Activated CD4-positive, alpha-beta T cell treated with anti-CD3 and anti-CD28 coated beads, Interleukin-2, amount 10 ng/mL, durations not matched to agents 7 days and 5 days (primary cell): ENCODE results near the gene MBNL3. TPM values are rescaled to one million over a fixed set of nuclear protein-coding genes. Genes with fewer than 3 reads are reported as not detected.

ENCODE experiments used
- CTCF ChIA-PET: fragments of 350-600 bp; sonication (Branson Sonifier 250); formaldehyde crosslinking; loops from one replicate; lab custom pipeline; 2021; ENCODE audit warnings: antibody characterized with exemption; lab: Charles Lee
- POLR2A ChIA-PET: fragments of 350-600 bp; sonication (Branson Sonifier 250); formaldehyde crosslinking; loops from one replicate; lab custom pipeline; 2021; ENCODE audit warnings: antibody characterized with exemption; lab: Charles Lee
- DNase-seq: peaks from one replicate; pipeline ENCODE4 v3.0.0-alpha.2; 2020
- H3K27ac Mint-ChIP-seq: one replicate; pipeline ENCODE4 v1.8.0; 2021; ENCODE audit warnings: mild to moderate bottlenecking, moderate library complexity, mixed read lengths
- H3K27me3 Mint-ChIP-seq: one replicate; pipeline ENCODE4 v1.8.0; 2021; ENCODE audit warnings: mixed read lengths
- H3K36me3 Mint-ChIP-seq: one replicate; pipeline ENCODE4 v1.8.0; 2021; ENCODE audit warnings: low read depth, mixed read lengths
- H3K4me1 Mint-ChIP-seq: one replicate; pipeline ENCODE4 v1.8.0; 2021; ENCODE audit warnings: mixed read lengths
- H3K4me3 Mint-ChIP-seq: one replicate; pipeline ENCODE4 v1.8.0; 2021; ENCODE audit warnings: mild to moderate bottlenecking, moderate library complexity, mixed read lengths
- H3K9me3 Mint-ChIP-seq: one replicate; pipeline ENCODE4 v1.8.0; 2021; ENCODE audit warnings: mixed read lengths
- total RNA-seq, 2 experiments: library from RNA; stranded (reverse); gene quantifications; one replicate each; pipeline ENCODE4 v1.2.3, GENCODE V29; 2021

The MBNL3 gene
- total RNA-seq, 2 experiments from 2014 or later = 33.7 to 50.4 TPM

DNA sequence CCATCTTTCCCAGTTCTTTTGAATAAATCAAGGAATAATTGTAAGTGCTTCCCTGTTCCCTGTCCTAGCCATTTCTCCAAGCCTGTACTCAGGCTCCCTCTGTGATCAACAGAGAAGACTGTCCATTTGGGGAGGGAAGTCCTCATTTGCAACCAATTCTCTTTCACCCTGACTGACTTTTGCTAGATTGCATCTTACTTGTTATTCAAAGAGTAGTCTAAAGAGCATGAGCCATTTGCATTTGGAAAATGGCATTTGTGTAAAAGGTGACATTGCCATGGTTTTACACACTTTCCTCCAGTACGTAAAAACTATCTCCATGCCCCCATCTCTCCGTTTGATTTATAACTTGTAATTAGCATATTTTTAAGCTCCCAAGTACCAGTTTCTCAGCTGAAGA lies 110.6 kb downstream of the MBNL3 start:
- Mint-ChIP-seq H3K27me3 (no peaks in the 10 kb centered on the region), H3K9me3 (no peaks in the 10 kb centered on the region), H3K27ac (no peak overlapping the region), H3K36me3 (peaks cover 6% of the 10 kb centered on the region), H3K4me1 (no peaks in the 10 kb centered on the region), H3K4me3 (no peak overlapping the region)
- ChIA-PET CTCF (no interaction called here), POLR2A (no interaction called here)
- DNase-seq = no peak

DNA sequence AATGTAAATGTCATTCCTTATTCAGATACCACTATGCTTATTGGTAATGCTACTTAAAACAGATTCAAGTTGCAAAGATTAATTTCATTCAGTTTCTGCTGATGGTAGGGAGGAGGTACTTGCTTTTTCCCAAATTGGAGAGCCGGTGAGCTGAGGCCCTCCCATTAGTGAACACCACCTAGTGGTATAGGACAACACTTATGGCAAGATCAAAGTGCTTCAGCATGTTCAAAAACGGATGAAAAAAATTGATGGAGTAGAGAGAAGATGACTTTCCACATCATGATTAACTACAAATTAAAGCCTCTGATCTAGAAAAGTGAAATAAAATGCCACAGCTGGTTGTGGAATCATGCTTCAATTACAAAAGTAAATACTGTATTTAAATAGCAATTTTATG lies 112.9 kb downstream of the MBNL3 start:
- POLR2A ChIA-PET = no interaction called here
- Mint-ChIP-seq H3K27ac (no peak overlapping the region), H3K9me3 (no peaks in the 10 kb centered on the region), H3K4me3 (no peak overlapping the region), H3K36me3 (no peaks in the 10 kb centered on the region), H3K4me1 (no peaks in the 10 kb centered on the region), H3K27me3 (no peaks in the 10 kb centered on the region)
- no peak for DNase-seq
- CTCF ChIA-PET = no interaction called here

DNA sequence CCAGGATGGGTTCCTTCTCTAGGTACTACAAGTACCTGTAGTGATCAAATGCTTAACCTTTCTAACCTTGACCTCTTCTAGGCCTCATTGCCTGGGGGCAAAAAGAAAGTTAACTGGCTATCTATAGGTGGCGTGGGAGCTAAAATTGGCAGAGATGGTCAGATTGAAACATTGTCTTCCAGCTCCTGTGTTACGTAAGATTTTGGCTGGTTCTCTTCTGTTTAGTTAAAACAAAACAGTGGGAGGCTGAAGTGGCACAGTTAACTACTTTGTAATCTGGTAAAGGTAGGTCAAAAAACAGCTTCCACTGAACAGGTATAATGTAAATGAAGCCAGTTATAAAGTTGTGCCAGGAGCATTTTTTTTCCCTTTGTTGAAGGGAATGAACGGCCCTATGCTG lies 115.2 kb downstream of the MBNL3 start:
- H3K9me3 Mint-ChIP-seq = no peaks in the 10 kb centered on the region
- CTCF ChIA-PET = no interaction called here
- H3K27me3 Mint-ChIP-seq = no peaks in the 10 kb centered on the region
- no peaks in the 10 kb centered on the region for H3K4me1 Mint-ChIP-seq
- H3K4me3 Mint-ChIP-seq = no peak overlapping the region
- H3K27ac Mint-ChIP-seq = no peak overlapping the region
- DNase-seq = no peak
- POLR2A ChIA-PET = no interaction called here
- H3K36me3 Mint-ChIP-seq = no peaks in the 10 kb centered on the region

DNA sequence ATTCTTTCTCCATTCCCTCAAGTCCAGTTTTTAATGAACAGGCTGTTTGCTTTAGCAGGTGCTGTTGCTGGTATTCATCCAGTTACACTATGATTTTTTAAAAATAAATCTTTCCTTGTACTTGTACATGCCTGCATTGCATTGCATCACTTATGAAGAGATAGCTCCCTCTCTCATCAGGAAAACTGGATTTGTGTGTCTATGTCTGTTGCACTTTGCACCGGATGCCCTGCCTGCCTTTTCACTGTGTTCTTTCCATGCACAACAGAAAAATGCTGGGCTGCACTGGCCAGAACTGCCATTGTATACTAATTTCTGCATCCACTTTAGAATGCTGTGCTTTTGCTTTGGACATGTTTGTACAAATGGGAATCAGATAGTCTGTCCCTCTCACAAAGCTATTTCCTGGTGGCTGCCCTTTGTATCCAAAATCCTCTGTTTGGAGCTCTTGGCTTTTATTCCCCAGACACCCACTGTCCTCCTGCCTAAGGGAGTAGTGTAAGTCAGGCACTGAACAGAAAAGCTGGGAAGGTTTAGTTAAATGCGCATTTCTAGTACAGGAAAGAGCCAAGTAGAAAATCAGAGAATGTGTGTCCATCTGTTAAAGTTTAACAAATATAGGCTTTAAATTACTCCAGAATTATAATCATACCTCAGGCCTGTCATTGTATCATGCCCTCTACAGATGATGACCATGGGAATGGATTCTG lies 119.1 kb downstream of the MBNL3 start:
- Mint-ChIP-seq H3K27ac (no peak overlapping the region), H3K36me3 (no peaks in the 10 kb centered on the region), H3K9me3 (no peaks in the 10 kb centered on the region), H3K4me3 (no peak overlapping the region), H3K4me1 (no peaks in the 10 kb centered on the region), H3K27me3 (no peaks in the 10 kb centered on the region)
- no peak for DNase-seq
- CTCF ChIA-PET = no interaction called here
- POLR2A ChIA-PET = no interaction called here

DNA sequence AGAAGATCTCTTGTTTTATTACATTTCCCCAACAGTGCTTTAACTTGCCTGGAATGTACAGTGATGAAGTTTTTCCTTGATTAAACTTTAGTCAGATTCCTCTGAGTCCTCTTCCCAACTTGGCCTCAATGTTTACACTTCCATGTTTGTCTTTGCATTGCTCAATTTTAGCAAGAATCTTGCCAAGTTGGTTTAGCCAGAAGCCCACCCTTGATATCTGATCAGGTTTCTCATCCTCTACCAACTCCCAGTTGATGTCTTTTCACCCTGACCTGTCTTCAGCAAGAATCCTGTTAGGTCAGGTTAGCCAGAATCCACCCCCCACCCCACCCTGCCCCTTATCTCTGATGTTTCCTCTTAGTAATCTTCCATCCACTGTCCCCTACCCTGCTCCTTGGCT lies 120.9 kb downstream of the MBNL3 start:
- CTCF ChIA-PET = no interaction called here
- H3K4me3 Mint-ChIP-seq = no peak overlapping the region
- no peaks in the 10 kb centered on the region for H3K27me3 Mint-ChIP-seq
- DNase-seq = no peak
- POLR2A ChIA-PET = no interaction called here
- no peaks in the 10 kb centered on the region for H3K36me3 Mint-ChIP-seq
- no peak overlapping the region for H3K27ac Mint-ChIP-seq
- no peaks in the 10 kb centered on the region for H3K4me1 Mint-ChIP-seq
- no peaks in the 10 kb centered on the region for H3K9me3 Mint-ChIP-seq

DNA sequence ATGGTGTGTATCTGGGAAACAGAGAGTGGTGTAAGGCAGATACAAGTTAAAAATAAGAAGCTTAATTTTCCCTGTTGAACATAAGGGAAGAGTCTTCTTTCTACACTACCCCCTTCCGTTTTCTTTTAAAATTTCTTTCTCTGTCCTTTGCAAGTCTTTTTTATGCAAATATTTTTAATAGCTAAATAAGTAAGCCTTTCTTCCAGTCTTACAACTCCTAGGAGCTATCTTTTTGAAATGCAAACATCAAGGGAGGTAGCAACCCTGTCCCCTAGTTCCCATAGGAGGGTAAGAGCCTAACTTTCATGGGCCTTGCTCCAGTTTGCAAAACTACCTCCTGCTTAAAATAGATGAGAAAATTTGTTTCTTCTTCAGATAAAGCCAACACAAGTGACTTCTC lies 121.5 kb downstream of the MBNL3 start:
- H3K27me3 Mint-ChIP-seq = no peaks in the 10 kb centered on the region
- H3K27ac Mint-ChIP-seq = no peak overlapping the region
- POLR2A ChIA-PET = no interaction called here

DNA sequence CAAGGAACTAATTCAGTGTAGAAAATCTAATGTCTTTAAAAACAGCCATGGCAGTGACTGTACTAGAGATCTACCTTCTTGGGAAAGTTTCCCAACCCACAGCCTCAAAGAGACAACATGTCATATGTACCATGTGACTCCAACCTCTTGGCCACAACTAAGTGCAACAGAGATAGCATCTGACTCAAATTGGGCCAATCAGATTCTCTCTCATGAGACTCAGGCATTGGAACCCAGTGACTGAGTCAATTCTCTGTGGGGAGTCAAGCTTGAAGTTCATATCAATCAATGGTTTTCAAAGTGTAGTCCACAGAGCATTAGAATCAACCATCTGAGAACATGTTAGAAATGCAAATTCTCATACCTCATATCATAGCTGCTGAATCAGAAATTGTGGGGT lies 123.3 kb downstream of the MBNL3 start:
- no peak for DNase-seq
- POLR2A ChIA-PET = no interaction called here
- H3K27me3 Mint-ChIP-seq = no peaks in the 10 kb centered on the region
- no peak overlapping the region for H3K4me3 Mint-ChIP-seq
- no peaks in the 10 kb centered on the region for H3K36me3 Mint-ChIP-seq
- CTCF ChIA-PET = no interaction called here
- H3K9me3 Mint-ChIP-seq = no peaks in the 10 kb centered on the region
- no peak overlapping the region for H3K27ac Mint-ChIP-seq
- no peaks in the 10 kb centered on the region for H3K4me1 Mint-ChIP-seq

More for the DNA sequence above, 121.5 kb downstream of the MBNL3 start:
- H3K9me3 Mint-ChIP-seq = no peaks in the 10 kb centered on the region
- CTCF ChIA-PET = no interaction called here
- no peak overlapping the region for H3K4me3 Mint-ChIP-seq
- H3K4me1 Mint-ChIP-seq = no peaks in the 10 kb centered on the region
- no peak for DNase-seq
- H3K36me3 Mint-ChIP-seq = no peaks in the 10 kb centered on the region

DNA sequence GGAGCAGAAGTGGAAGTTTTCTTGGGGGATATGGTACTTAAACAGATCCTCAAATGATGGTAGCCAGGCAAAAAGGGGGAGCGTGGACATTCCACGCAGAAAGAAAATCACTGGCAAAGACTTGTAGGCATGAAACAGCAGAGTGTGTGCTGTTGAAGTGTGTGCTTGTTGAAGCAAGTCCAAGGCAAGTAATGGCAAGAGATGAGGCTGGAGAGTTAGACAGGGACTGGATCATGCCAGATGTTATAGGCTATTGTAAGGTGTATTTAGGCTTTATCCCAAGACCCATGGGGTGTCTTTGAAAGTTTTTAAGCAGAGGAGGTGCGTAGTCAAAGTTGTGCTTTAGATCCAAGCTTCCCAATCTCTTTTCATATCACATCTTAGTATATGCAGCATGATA lies 124.5 kb downstream of the MBNL3 start:
- H3K27me3 Mint-ChIP-seq = no peaks in the 10 kb centered on the region
- H3K4me1 Mint-ChIP-seq = no peaks in the 10 kb centered on the region
- CTCF ChIA-PET = no interaction called here

DNA sequence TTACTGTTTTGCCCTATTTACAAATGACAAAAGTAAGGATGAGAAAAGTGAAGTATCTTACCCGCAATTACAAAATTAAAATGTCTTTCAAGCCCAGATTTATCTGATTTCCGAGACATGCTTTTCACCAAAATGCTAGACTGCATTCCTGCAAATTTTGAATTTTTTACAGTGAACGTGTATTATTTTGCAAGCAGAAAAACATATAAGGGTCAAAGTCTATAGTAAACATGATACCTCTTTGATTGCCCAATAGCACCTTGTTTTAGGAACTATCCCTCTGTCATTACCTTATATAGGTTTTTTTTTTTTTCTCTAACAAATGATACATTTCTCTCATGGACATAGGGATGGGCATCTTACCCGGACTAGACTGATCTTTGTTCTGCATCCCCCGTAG lies 135.4 kb downstream of the MBNL3 start:
- CTCF ChIA-PET = no interaction called here
- no peaks in the 10 kb centered on the region for H3K9me3 Mint-ChIP-seq

More for the DNA sequence above, 124.5 kb downstream of the MBNL3 start:
- no peak overlapping the region for H3K27ac Mint-ChIP-seq
- no peaks in the 10 kb centered on the region for H3K36me3 Mint-ChIP-seq
- POLR2A ChIA-PET = no interaction called here
- no peak for DNase-seq
- H3K4me3 Mint-ChIP-seq = no peak overlapping the region
- H3K9me3 Mint-ChIP-seq = no peaks in the 10 kb centered on the region

DNA sequence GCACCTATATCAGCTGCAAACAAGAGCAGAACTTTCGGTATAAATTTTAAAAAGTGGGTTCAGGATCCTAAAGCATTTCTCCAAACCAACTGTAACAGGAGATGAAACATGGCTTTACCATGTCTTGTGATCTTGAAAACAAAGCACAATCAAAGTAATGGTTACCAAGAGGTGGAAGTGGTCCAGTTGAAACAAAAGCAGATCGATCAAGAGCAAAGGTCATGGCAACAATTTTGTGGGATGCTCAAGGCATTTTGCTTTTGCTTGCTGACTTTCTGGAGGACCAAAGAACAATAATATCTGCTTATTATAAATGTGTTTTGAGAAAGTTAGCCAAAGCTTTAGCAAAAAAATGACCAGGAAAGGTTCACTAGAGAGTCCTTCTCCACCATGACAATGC lies 152.7 kb downstream of the MBNL3 start:
- Mint-ChIP-seq H3K4me3 (no peak overlapping the region), H3K4me1 (peaks cover 8% of the 10 kb centered on the region), H3K9me3 (no peaks in the 10 kb centered on the region), H3K27ac (no peak overlapping the region), H3K27me3 (no peaks in the 10 kb centered on the region), H3K36me3 (no peaks in the 10 kb centered on the region)
- CTCF ChIA-PET = no interaction called here
- DNase-seq = no peak
- POLR2A ChIA-PET = no interaction called here

More for the DNA sequence above, 135.4 kb downstream of the MBNL3 start:
- no peak overlapping the region for H3K4me3 Mint-ChIP-seq
- H3K36me3 Mint-ChIP-seq = no peaks in the 10 kb centered on the region
- DNase-seq = no peak
- H3K27me3 Mint-ChIP-seq = peaks cover 2% of the 10 kb centered on the region
- H3K4me1 Mint-ChIP-seq = no peaks in the 10 kb centered on the region
- POLR2A ChIA-PET = no interaction called here
- H3K27ac Mint-ChIP-seq = no peak overlapping the region

DNA sequence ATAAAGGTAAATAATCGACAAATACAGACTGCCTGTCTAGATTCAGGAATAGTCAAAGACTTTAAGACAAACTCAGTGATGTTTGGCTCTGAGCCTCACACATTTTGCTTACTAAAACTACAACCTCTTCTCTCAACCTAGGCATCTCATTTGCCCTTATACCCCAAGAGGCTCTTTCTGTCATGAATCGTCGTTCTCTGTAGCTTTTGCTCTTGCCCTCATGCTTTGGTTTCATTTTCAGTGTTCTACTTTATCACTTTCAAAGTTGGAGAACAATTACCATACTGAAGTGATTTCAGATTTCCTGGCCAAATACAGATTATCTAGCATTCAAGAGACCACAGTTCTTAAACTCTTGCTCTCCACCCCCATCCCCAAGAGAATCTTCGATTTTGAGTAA lies 155.5 kb downstream of the MBNL3 start:
- Mint-ChIP-seq H3K27ac (no peak overlapping the region), H3K4me1 (peaks cover 8% of the 10 kb centered on the region), H3K27me3 (no peaks in the 10 kb centered on the region), H3K36me3 (no peaks in the 10 kb centered on the region), H3K4me3 (no peak overlapping the region), H3K9me3 (no peaks in the 10 kb centered on the region)
- CTCF ChIA-PET = no interaction called here
- POLR2A ChIA-PET = no interaction called here
- DNase-seq = no peak

DNA sequence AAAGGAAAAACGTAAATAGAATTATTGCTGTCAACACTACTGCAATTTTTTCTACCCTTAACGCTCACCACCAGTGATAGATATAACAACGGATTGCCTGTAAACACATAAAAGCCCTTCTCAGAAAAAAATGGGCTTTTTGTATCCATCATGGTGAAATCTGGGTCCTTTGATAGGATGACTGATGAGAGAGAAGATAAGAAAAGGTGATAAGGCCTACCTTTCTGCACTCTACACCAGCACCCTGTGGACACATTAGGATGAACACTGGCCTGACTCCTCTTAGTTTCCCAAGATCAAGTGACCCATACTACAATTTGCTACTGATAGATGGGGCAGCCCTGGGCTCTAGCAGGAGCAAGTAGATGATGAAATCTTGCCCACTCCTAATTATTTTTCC lies 157.3 kb downstream of the MBNL3 start:
- CTCF ChIA-PET = no interaction called here
- DNase-seq = no peak
- H3K27ac Mint-ChIP-seq = no peak overlapping the region
- peaks cover 8% of the 10 kb centered on the region for H3K4me1 Mint-ChIP-seq
- no peaks in the 10 kb centered on the region for H3K36me3 Mint-ChIP-seq
- H3K9me3 Mint-ChIP-seq = no peaks in the 10 kb centered on the region
- no peak overlapping the region for H3K4me3 Mint-ChIP-seq
- H3K27me3 Mint-ChIP-seq = no peaks in the 10 kb centered on the region
- POLR2A ChIA-PET = no interaction called here

DNA sequence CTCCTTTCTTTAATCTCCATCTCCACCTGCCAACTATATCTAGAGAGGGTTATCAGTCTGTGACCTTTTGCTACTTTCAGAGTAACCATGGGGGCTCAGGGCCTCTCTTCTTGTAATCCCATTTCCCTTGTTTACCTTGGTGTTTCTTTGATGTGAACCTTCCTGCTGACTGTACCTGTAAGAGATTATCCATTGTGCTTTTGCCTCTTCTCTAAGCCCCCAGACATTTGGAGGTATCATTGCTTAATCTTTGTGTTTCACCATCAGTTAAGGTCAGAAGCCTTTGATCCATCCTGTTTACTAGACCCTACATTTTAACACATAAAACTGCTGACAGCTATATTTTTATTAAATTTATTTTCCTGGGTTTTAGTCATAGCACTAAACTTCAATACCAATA lies 157.8 kb downstream of the MBNL3 start:
- CTCF ChIA-PET = no interaction called here
- POLR2A ChIA-PET = no interaction called here
- Mint-ChIP-seq H3K27ac (no peak overlapping the region), H3K27me3 (no peaks in the 10 kb centered on the region), H3K9me3 (no peaks in the 10 kb centered on the region), H3K36me3 (no peaks in the 10 kb centered on the region), H3K4me1 (peaks cover 8% of the 10 kb centered on the region), H3K4me3 (no peak overlapping the region)
- DNase-seq = no peak

DNA sequence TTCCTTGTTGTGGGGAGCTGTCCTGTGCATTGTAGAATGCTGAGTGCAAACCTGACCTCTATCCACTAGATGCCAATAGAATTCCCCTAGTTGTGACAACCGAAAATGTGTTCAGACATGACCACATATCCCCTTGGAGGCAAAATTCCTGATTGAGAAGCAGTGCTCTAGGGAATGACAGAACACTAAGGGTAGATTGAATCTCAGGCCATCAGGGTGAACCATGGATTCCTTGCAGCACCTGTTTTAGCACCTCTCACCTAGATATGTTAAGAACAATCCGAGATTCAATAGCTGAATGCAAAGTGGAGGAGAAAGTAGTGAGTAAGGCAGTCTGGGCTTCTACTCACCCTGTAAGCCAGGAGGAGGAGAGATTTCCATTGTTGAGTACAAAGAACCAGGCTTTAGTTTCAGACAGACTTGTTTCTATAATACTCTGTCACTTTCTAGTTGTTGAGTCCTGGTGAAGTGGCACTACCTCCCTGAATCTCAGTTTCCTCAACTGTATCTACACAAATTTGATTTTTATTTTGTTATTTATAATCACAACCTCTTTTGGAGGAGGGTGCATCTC lies 158.6 kb downstream of the MBNL3 start:
- peaks cover 2% of the 10 kb centered on the region for H3K9me3 Mint-ChIP-seq
- DNase-seq = no peak
- no peaks in the 10 kb centered on the region for H3K36me3 Mint-ChIP-seq
- peaks cover 8% of the 10 kb centered on the region for H3K4me1 Mint-ChIP-seq
- POLR2A ChIA-PET = no interaction called here
- CTCF ChIA-PET = no interaction called here
- H3K27me3 Mint-ChIP-seq = no peaks in the 10 kb centered on the region
- no peak overlapping the region for H3K4me3 Mint-ChIP-seq
- H3K27ac Mint-ChIP-seq = no peak overlapping the region
